ENCODE results near the gene HEXIM2.

DNA sequence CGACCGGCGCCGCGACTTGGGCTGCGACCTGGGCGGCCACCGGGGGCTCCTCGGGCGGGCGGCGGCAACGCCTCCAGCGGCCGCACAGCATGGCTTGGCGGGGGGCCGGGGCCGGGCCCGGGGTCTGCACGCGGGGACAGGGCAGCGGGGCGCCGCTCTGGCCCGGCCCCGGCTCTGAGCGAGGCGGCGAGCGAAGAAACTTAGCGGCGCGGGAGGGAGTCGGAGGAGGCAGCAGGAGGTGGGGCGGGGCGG is 29.4 kb upstream of the HEXIM2 start, which contains the start of gene PLCD3:
- TF ChIP-seq CTCF (IDR thresholded peaks at IDR 0.05) (no peak), POLR2AphosphoS5 (IDR thresholded peaks at IDR 0.05) (no peak), POLR2A (IDR thresholded peaks at IDR 0.05) (no peak)
